ENCODE results near the gene ZNF212.
"Not testable (repeated sequence)": the region's sequence is repeated elsewhere in the genome, so short reads cannot be mapped to it uniquely, and the experiment has no call there.

ZNF212 gene

DNA sequence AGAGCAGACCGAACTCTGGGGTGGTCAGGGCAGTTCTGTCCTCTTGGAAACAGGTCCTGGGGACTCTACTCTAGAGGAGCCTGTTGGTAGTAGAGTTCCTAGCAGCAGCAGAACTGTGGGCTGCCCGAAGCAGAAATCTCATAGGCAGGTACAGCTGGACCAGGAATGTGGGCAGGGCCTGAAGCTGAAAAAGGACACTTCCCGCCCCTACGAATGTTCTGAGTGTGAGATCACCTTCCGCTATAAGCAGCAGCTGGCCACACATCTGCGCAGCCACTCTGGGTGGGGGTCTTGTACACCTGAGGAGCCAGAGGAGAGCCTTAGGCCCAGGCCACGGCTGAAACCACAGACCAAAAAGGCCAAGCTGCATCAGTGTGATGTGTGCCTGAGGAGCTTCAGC lies 14.2 kb downstream of the ZNF212 start:
- no peak for DNase-seq

DNA sequence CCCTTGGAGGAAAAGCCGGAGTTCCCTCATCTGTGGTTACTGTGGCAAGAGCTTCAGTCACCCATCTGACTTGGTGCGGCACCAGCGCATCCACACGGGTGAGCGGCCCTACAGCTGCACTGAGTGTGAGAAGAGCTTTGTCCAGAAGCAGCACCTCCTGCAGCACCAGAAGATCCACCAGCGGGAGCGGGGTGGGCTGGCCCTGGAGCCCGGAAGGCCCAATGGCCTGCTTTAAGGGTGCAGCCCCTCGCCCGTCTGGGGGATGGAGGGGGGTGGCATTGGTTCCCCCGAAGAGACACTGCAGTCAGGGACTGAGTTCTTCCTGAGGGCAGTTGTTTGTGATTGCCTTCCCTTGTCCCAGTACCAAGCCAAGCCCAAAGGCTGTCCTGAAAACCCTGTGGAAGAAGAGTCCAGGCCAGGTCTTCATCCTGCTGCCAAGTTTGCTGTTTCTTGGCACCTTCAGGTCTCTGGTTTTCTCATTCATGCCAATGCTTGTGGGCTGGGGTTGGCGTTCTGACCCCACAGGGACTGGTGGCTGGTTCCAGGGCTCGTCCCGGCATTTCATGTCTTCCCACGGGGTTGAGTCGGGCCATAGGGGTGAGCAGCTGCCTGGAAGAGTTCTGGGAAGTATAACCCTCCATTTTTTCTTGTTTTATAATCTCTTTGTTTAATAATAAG lies 14.9 kb downstream of the ZNF212 start:
- DNase-seq = no peak

- no peak for DNase-seq
These were observed 15.7 kb downstream of the ZNF212 start for GRCh38 chr7:149255174-149255573.

GRCh38 chr7:149256568-149256967 lies 17.1 kb downstream of the ZNF212 start:
- DNase-seq = no peak

GRCh38 chr7:149257146-149257545 lies 17.7 kb downstream of the ZNF212 start:
- DNase-seq = peak; percentile 3

GRCh38 chr7:149261316-149261828 lies 21.9 kb downstream of the ZNF212 start:
- peak; percentile 43 for DNase-seq

DNA sequence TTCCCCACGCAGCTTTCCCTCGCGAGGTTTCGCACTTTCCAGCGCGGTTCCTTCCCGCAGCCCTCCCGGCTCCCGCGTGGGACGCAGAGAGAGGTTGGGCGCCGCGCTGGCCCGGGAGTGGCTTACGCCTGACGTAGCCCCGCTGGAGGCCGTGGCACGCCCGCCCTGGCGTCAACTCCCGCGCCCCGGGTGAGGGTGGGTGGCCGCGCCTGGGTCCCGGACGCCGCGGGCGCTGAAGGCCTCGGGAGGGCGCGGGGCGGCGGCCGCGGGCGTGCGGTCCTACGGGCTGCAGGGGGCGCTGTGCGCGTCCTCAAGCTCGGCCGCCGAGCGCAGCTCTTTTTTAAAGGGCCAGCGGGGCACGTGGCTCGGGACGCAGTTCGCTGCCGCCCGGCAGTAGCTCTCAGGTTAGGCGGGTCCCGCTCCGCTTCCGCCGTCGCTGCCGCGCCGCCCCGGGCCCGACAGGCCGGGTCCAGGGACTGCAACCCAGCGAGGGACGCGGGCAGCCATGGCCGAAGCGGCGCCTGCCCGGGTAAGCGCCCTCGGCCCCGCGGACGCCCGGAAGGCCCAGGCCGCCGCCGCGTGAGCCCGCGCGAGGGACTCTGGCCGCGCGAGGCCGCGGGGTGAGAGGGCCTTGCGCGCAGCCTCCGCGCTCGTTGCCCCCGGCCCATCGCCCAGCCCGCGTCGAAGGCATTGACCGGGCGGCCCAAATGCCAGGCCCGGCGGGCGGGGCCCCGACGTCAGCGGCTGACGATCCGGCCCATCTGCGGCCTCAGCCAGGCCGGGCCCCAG lies 22.6 kb downstream of the ZNF212 start, which contains the start of gene ZNF783:
Gene ZNF783 (plus strand): TSS at position 368 of the 789 bp plus-strand sequence. CDS start 138 bp downstream, at position 506.
- peak; percentile 91 for DNase-seq

DNA sequence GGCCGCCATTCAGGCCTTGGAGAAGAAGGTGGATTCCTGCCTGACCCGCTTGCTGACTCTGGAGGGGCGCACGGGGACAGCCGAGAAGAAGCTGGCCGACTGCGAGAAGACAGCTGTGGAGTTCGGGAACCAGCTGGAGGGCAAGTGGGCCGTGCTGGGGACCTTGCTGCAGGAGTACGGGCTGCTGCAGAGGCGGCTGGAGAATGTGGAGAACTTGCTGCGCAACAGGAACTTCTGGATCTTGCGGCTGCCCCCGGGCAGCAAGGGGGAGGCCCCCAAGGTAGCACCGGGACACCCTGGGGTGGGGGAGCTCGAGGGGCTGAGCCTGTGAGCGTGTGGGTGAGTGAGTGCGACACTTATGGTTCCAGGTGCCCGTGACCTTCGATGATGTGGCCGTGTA lies 27.0 kb downstream of the ZNF212 start:
- DNase-seq = no peak

GRCh38 chr7:149267733-149268132 lies 28.3 kb downstream of the ZNF212 start:
- DNase-seq = no peak

GRCh38 chr7:149274424-149274823 lies 35.0 kb downstream of the ZNF212 start:
- not testable (repeated sequence) for DNase-seq

DNA sequence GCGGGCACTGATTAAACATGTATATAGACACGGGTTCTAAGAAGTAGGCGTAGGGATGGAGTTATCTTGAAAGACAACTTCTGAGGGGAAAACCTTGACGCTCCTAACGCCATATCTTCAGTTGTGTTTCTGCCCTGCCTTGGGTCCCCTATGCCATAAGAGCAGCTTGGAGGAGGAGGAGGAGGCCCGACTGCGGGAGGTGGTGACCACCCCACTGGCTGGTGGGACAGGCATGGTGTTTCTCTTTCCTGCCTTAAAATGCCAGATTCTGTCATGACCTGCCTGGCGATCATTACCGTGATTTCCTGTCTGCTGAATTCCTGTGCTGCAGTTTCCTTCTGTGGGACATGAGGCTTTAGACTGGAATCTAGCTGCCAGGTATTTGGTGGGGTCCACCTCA lies 38.4 kb downstream of the ZNF212 start:
- no peak for DNase-seq

GRCh38 chr7:149278396-149278795 lies 38.9 kb downstream of the ZNF212 start:
- no peak for DNase-seq

- DNase-seq = no peak
These were observed 39.8 kb downstream of the ZNF212 start for GRCh38 chr7:149279111-149279743.

DNA sequence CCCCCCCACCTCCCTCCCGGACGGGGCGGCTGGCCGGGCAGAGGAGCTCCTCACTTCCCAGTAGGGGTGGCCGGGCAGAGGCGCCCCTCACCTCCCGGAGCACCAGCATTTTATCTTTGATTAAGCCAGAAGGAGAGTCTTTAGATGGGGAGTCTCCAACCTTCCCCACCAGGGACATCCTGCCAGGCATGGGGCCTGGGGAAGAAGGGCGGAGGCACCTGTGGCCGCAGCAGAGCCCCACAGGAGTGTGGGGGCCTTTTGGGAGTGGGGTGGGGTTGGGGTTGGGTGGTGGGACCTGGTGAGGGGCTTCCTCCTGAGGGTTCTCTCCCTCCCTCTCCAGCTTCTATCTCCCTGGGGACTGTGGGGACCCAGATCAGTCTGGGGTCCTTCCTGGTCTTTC lies 40.7 kb downstream of the ZNF212 start:
- DNase-seq = no peak

GRCh38 chr7:149280661-149281507 lies 41.4 kb downstream of the ZNF212 start:
- no peak for DNase-seq

DNA sequence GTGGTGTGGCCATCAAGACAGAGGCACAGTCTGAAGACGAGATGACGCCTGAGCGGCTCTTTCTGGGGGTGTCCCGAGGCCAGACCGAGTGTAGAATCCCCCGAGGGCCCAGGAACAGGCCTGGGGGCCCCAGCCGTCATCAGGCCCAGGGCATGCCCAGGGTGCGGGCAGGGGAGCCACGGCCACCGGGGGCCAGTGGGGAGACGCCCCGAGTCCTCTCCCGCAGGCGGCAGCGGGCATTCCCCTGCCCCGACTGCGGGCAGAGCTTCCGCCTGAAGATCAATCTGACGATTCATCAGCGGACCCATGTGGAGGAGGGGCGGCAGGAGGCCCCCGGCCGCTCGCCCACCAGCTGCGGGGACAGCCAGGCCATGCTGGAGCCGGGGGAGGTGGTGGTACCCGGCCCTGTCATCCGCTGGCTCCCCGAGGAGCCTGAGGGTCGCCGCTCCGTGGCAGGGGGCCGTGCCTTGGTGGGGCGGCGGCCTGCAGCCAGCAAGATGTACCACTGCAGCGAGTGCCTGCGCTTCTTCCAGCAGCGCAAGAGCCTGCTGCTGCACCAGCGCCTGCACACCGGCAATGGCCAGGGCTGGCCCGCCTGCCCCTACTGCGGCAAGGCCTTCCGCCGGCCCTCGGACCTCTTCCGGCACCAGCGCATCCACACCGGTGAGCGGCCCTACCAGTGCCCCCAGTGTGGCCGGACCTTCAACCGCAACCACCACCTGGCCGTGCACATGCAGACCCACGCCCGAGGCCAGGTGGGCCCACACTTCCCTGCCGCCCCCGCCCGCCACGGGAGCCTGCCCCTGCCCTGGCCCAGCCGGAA lies 42.3 kb downstream of the ZNF212 start:
- DNase-seq = no peak

DNA sequence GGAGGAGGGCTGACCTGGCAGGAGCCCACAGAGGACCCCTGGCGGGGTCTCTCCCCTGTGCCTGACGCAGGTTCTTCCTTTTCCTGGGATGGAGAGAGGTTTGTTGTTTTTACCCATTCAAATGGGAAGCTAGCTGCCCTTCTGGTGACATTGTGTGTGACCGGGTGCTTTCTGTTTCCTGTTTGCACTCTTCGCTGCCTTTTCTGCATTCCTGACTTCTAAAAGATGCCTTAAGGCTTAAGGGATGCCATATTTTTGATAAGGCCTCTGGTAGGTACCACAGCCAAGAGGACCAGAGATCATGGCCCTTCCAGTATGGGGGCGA lies 42.8 kb downstream of the ZNF212 start:
- no peak for DNase-seq

DNA sequence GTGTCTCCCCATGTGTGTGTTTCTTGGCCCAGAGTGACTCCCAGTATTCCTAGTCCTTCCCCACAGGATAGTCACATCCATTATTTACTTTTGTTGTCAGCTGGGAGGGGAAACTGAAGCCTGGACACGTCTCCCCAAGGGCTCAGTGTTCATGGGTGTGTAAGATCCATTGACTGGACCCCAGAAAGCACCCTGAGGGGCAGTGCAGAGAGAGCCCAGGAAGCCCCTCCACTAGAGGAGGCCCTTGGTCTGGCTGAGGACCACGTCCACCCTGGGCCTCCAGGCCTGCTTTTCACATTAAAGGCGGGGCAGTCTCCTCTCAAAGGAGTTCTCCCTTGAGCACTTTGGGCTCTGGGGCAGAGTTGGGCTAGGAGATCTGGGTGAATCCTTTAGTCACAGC lies 43.9 kb downstream of the ZNF212 start:
- no peak for DNase-seq

- DNase-seq = no peak
These were observed 44.9 kb downstream of the ZNF212 start for GRCh38 chr7:149284343-149284742.

DNA sequence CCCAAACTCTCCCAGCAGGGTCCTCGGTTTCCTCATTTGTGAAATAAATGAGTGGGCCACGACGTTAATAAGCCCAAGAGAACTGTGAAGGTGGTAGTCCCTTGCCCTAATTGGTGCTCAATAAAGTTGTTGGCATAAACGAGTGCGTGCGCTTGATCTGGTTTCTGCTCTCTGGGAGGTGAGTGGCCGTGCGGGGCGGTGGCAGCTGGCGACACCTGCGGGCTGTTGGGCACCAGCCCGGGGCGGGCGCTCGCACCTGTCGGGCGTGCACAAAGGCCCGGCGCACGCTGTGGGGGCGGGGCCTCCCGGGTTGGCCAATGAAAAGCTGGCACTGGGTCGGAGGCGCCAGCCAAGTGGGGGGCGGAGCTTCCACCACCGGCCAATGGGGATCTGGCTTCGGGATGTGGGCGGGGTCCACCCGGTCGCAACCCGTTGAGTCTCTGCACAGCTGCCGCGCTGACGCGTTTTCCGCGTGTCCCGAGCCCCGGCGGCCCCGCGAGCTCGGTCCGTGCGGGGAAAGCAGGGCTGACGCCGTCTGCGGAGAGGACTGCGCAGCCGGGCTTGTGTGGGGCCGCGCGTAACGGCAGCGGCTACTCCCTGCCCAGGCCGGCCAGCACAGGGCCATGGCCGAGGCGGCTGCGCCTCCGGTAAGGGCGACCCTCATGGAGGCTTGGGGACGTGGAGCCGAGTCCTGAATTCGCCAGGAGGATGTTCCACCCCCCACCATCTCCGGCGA lies 45.6 kb downstream of the ZNF212 start:
- peak; percentile 85 for DNase-seq

DNA sequence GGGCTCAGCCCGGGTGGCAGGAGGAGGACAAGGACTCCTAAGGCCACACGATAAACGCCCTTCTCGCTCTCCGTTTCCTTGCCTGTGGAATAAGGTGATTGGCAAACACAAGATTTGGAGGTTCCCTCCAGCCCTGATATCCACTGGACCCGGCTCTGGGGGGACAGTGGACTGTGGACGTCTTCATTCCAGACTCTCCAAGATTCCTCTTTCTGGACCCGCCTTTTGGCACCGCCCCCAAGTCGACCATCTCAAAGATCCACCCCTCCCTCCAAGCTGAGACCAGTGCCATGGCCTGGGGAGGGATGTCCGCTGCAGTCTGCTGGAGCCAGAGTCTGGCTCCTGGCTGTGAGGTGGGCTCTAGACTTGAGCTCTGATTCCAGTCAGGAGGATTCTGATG lies 46.2 kb downstream of the ZNF212 start:
- peak; percentile 26 for DNase-seq

Data from fibroblast of skin of scalp (primary cell).